ENCODE measurements around the gene NXPH4.

Gene NXPH4

DNA sequence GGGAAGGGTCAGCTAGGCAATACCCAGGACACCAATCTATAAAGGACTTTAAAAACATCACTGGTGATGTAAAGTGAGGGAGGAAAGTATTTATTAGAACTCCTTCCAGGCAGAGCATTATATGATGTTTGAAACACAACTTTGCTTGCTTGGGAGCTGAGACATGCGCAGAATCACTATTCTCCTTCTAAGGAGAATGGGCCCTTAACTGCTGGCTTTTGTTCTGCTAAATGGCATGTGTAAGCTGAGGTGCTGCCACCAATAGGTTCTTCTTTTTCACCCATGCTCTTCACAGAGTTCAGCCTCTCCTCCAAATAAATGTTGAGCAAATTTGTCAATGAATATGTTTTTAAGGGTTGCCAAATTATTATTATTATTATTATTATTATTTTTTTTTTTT lies 30.4 kb downstream of the NXPH4 start:
- TF ChIP-seq, protein P1, sequence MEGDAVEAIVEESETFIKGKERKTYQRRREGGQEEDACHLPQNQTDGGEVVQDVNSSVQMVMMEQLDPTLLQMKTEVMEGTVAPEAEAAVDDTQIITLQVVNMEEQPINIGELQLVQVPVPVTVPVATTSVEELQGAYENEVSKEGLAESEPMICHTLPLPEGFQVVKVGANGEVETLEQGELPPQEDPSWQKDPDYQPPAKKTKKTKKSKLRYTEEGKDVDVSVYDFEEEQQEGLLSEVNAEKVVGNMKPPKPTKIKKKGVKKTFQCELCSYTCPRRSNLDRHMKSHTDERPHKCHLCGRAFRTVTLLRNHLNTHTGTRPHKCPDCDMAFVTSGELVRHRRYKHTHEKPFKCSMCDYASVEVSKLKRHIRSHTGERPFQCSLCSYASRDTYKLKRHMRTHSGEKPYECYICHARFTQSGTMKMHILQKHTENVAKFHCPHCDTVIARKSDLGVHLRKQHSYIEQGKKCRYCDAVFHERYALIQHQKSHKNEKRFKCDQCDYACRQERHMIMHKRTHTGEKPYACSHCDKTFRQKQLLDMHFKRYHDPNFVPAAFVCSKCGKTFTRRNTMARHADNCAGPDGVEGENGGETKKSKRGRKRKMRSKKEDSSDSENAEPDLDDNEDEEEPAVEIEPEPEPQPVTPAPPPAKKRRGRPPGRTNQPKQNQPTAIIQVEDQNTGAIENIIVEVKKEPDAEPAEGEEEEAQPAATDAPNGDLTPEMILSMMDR (IDR thresholded peaks at IDR 0.05): no peak
- TF ChIP-seq ZFX (IDR thresholded peaks at IDR 0.05; ENCODE audit: borderline replicate concordance): no peak
- no peak overlapping the region for H3K27ac ChIP-seq

DNA sequence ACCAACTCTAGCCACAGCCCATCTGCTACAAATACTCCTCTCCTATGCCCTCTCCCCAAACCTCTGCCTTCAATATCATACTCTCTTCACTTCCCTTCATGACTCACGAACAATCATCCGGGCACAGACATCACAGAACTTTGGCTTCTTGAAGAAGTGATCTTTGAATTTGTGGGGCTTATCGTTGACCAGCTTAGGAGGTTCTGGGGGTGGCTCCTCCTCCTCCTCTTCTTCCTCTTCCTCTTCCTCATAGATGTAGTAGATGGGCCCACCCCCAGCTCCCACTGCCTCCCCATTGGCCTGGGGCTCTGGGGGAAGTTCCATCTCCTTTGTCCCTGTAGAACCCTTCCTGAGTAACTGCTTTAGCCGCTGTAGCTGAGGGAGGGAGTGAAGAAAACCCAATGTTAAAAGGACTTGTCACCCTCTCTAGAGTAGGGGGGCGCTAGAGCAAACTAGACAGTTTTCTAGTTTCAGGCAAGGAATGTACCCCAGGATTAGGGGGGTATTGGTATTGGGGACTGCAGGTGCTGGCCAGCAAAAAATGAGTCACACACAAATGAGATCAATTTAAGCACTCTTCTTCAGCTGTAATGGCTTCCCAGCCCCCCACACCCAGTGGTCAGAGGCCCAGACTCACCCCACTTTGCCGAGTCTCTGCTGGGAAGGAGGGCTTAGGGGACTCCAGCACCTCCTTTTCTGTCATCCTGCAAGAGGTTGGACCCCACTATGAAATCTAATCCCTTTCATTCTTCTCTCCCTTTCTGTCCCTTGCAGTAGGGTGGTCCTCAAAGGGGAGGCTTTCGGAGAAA lies 32.5 kb downstream of the NXPH4 start:
- TF ChIP-seq, protein P1 (IDR thresholded peaks at IDR 0.05): no peak
- TF ChIP-seq ZFX (IDR thresholded peaks at IDR 0.05; ENCODE audit: borderline replicate concordance): no peak
- no peak overlapping the region for H3K27ac ChIP-seq

DNA sequence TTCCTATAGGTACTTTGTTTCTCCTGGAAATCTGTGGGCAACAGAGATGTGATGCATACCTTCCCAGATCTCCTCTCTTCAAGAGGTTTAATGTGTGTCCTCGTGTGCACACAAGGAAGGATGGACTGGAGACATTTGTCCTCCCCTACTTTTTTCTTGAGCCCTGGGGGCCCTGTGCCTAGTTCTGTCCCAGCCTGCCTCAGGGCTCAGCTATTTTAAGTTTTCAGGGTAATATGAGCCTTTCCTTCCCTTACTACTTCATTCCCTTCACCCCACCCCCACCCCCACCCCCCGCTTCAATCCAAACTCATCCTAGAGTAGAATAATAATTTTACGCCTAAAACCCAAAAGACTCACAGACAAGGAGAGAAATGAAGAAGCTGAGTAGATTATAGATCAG lies 33.9 kb downstream of the NXPH4 start:
- H3K27ac ChIP-seq: no peak overlapping the region
- TF ChIP-seq ZFX (IDR thresholded peaks at IDR 0.05; ENCODE audit: borderline replicate concordance): no peak
- TF ChIP-seq, protein P1 (IDR thresholded peaks at IDR 0.05): no peak

DNA sequence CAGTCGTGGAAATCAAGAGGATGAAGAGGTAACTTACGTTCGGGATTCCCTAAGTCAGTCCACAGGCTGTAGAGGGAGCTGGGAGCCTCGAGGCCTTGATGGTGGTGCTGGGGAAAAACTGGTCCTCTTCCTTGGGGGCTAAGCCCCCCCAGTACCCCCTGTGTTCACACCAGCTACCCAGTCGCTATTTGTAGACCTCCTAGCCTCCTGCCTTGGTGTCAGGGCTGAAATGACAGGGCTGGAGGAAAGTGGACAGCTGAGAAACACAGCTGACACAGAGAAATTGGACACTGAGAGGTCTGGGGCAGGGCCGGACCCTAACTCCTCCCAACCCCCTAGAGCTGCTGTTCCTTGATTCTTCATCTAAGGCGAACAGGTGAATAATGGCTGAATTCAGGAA lies 34.4 kb downstream of the NXPH4 start, which contains the start of gene STAC3:
Gene STAC3, minus strand, starts transcription at position 232 of the 400 bp plus-strand sequence. CDS start 1,551 bp downstream, outside the sequence.
- TF ChIP-seq, protein P1 (IDR thresholded peaks at IDR 0.05): no peak
- no peak for TF ChIP-seq ZFX (IDR thresholded peaks at IDR 0.05; ENCODE audit: borderline replicate concordance)
- H3K27ac ChIP-seq: peak within 1 kb of the TSS; percentile 3; the same call in 1 of the 2 replicates

DNA sequence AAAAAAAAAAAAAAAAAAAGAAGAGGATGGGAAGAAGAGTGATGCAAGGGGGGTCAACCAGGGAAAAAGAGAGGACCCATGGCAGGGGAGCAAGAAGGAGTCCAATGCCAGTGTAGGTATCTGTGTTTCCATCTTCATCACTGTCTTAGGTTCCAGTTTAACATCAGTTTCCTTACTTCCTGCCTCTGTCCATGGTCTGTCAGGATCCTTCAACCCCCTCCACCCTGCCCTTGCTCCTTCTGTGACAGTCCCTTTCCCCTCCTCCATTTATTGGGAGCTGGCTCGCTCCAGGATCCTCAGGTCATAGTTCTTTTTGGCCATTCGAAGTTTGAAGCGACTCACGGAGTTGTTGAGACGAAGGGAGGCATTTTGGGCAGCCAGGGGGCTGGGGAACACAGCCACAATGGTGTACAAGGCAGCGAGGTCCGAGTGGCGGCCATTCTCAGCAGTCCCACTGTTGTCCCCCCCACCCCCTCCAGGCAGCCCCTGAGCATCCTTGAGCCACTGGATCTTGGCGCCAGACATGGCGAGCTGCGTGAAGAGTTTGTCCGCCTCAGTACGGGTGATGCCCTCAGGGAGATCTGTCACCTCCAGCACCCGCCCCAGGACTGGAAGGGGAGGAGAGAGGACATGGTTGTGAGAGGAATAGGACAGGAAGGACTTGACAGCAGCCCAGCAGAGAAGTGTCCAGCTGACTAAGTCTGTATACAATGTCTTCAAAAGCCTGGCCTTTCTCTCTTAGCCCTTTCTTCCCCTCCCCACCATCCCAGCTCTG lies 38.1 kb downstream of the NXPH4 start:
- peak overlapping the region; percentile 23; the same call in 1 of the 2 replicates for H3K27ac ChIP-seq
- TF ChIP-seq, protein P1 (IDR thresholded peaks at IDR 0.05): no peak
- no peak for TF ChIP-seq ZFX (IDR thresholded peaks at IDR 0.05; ENCODE audit: borderline replicate concordance)

DNA sequence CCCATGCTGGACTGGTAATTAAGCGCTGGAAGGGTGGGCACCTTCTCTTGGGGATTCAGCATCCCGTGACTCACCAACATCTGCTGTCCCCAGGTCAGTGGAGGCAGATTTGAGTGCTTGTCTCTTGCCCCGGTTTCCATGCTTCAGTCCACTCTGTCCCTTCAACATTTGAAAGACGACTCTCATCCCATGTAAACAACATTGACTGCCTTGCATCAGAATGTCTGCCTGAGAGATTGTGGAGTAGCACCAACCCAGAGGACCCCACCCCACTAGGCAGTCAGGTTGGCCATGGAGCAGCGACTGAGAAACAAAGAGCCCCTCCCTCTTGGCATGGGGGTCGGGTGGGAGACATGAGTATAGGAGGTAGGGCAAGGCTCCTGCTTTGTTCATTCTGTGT lies 39.3 kb downstream of the NXPH4 start:
- TF ChIP-seq, protein P1 (IDR thresholded peaks at IDR 0.05): no peak
- no peak for TF ChIP-seq ZFX (IDR thresholded peaks at IDR 0.05; ENCODE audit: borderline replicate concordance)

More for the DNA sequence above, 39.3 kb downstream of the NXPH4 start:
- no peak overlapping the region for H3K27ac ChIP-seq
